AG09319 (cell line): ENCODE measurements around the gene CTSC.

Experiments used
- DNase-seq: peaks from one replicate; pipeline ENCODE4 v3.0.0-alpha.2; 2010; ENCODE audit warnings: low read depth; ENCODE audit errors: extremely low read depth
- CTCF ChIP-seq: IDR thresholded peaks from 2 replicates; pipeline ENCODE4 v1.5.1; 2011; ENCODE audit warnings: low read depth, mild to moderate bottlenecking, inconsistent platforms, low read length, moderate library complexity

Gene CTSC

DNA sequence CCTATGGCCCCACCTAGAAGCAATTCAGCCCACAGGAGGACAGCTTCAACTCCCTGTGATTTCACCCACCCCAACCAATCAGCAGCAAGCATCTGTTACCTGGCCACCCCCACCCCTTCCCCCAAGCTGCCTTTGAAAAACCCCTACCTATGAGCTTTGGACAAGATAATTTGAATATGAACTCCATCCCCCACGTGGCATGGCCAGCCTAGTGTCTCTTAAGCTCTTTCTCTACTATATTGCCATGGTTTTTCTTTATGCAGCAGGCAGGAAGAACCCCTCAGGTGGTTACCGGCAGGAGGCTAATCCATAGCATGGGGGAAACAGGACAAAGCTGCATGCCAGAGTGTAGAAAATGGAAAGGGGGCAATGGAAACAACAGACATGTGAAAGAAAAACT is 29.0 kb downstream of the CTSC start:
- no peak for DNase-seq
- no peak for TF ChIP-seq CTCF

DNA sequence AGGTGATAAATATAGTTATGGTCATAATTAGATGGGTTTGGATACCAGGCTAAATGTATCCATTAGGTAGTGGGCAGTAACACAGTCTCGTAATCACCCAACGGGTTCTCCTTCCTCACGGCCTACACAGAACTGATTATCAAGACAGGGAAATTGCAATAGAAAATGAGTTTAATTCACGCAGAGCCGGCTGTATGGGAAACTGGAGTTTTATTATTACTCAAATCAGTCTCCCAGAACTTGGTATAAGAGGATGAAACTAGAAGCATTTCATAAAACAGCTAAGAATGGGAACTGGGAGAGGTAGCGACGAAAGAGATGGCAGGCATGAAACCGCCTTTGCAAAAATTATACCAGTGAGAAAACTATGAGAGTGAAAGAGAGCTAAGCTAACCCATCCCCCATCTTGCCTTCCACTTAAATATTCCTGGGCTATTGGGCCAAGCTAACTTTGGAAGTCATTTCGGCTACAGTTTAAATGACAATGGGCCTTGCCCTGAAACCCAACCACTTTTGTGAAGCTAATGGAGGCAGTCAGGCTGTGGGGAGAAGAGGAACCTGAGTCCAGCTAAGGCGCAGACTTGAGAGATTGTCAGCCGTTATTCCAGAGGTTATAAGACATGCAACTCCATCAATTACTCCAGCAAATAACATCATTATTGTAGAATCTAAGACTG is 29.6 kb downstream of the CTSC start:
- no peak for DNase-seq
- no peak for TF ChIP-seq CTCF

DNA sequence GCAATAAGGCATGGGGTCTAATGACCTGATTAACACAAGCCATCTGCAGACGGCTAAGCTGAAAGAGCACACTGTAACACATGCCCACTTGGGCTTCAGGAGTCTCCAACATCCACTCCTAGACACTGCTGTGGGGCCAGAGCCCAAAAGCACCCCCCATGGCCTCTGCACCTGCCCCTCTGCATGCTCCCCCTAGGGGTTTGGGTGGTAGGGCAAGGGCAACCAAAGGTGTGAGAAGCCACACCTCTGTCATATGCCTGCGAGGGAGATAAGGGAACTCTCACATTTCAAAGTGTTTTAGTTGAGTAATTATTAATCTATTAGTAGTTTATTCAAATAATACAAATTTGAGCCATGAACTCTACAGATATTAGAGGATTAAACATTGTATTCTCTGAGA is 30.8 kb downstream of the CTSC start:
- no peak for DNase-seq
- no peak for TF ChIP-seq CTCF

- no peak for DNase-seq
- TF ChIP-seq CTCF = no peak
Observed at GRCh38 chr11:88305430-88305829, 32.1 kb downstream of the CTSC start.

DNA sequence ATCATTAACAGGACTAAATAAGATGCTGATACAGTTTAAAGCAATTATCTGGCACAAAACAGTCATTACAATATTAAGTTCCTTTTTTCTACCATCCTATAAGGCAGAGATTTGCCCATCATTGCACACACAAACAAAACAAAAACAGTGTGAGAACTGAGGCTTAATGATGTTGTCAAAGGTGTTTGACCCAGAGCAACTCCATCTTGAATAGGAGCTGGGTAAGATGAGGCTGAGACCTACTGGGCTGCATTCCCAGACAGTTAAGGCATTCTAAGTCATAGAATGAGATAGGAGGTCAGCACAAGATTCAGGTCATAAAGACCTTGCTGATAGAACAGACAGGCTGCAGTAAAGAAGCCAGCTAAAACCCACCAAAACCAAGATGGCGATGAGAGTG is 33.2 kb downstream of the CTSC start:
- no peak for DNase-seq
- no peak for TF ChIP-seq CTCF

DNA sequence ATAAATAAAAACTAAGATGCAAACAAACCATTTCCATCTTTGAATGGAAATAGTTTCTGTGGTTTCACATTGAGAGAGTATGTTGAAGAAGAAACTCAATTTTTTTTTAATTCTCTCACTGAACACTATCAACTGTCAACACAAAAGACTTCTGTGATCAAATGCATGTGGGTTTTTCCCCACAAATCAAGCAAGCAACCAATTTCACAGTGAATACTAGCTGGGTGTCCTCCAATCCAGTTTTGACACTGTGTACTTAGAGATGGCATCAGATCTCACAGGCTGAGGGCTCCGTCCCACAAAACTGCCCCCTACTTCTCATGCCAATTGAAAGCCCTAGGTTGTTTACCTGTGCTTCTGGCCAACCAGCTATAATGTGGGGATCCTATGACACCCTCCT is 34.5 kb downstream of the CTSC start:
- DNase-seq = no peak
- no peak for TF ChIP-seq CTCF

DNA sequence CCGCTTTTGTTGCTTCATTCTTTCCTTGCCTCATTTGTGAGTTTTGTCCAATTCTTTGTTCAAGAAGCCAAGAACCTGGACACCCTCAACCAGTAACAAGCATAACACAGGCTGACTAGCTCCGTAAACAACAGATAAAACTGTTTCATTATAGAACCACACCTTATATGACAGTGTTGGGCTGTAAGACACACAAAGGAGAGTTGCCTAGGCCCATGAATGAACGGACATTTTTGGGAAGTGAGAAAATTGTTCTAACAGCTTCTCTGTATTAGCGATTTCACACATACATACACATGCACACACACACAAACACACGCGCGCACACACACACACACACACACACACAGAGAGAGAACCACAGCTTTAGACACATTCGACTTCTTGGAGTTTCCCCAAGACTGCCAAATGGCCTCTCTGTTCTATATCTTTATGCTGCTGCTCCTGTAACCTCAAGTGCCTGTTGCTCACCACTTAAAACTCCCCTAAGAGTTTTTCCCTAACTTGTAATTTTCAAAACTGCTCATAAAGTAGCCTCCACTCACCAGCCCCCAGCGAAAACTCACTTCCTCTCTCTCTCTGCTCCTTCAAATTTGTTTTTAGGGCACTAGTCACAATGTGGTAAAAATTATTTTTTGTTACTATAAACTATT is 35.9 kb downstream of the CTSC start:
- DNase-seq = no peak
- no peak for TF ChIP-seq CTCF
